SK-N-SH (cell line): ENCODE measurements around the gene PALLD. TPM values are rescaled to one million over a fixed set of nuclear protein-coding genes. Genes with fewer than 3 reads are reported as not detected.

ENCODE experiments used
- CTCF ChIA-PET: fragments of 300-600, 350-600 bp; formaldehyde crosslinking; extraction: SDS; loops from one replicate; lab custom pipeline; 2021; lab: Yijun Ruan, JAX
- POLR2A ChIA-PET: fragments of 350-600 bp; sonication (Branson Sonifier 250); formaldehyde crosslinking; extraction: SDS; loops from one replicate; lab custom pipeline; 2020; ENCODE audit warnings: antibody characterized with exemption, inconsistent platforms; lab: Yijun Ruan, JAX
- DNase-seq: peaks from one replicate; pipeline ENCODE4 v3.0.0; 2012
- H2AFZ ChIP-seq: fragments of 200-600 bp; sonication (generic); 2 replicates; pipeline ENCODE4 v1.8.1; 2016; ENCODE audit warnings: antibody characterized with exemption, mild to moderate bottlenecking, low read depth
- H3F3A ChIP-seq: fragments of 200-600 bp; sonication (generic); replicated peaks from 2 replicates; pipeline ENCODE3; 2016; ENCODE audit warnings: antibody characterized with exemption, mild to moderate bottlenecking; ENCODE audit not compliant: insufficient read depth
- H3K27ac ChIP-seq, 2 experiments: fragments of 200-500 bp in 1 of 2; fragments of 200-600 bp in 1 of 2; sonication (Bioruptor generic) in 1 of 2; sonication (generic), shearing (Covaris generic) in 1 of 2; 2 replicates each; pipeline versions ENCODE4 v1.5.1 to v1.6.1; 2014 to 2016; ENCODE audit warnings: low read depth in 2 of 2, inconsistent platforms in 1 of 2, low read length in 1 of 2, mild to moderate bottlenecking in 1 of 2, mixed read lengths in 1 of 2
- H3K27me3 ChIP-seq: fragments of 200-600 bp; sonication (generic), shearing (Covaris generic); 2 replicates; pipeline ENCODE4 v1.6.1; 2016; ENCODE audit warnings: mixed run types; ENCODE audit not compliant: insufficient read depth
- H3K36me3 ChIP-seq, 2 experiments: fragments of 200-500 bp in 1 of 2; fragments of 200-600 bp in 1 of 2; sonication (Bioruptor generic) in 1 of 2; sonication (generic) in 1 of 2; replicated peaks in 1 of 2; 2 replicates each; pipeline versions ENCODE3 to v1.5.1; 2014 to 2016; ENCODE audit warnings: low read length in 1 of 2, mild to moderate bottlenecking in 1 of 2; ENCODE audit not compliant: insufficient read depth in 2 of 2, control insufficient read depth in 1 of 2
- H3K4me1 ChIP-seq, 2 experiments: fragments of 200-500 bp in 1 of 2; fragments of 200-600 bp in 1 of 2; sonication (Bioruptor generic) in 1 of 2; sonication (generic), shearing (Covaris generic) in 1 of 2; 2 replicates each; pipeline versions ENCODE4 v1.5.1 to v1.6.1; 2014 to 2016; ENCODE audit warnings: low read depth in 1 of 2, low read length in 1 of 2, mixed run types in 1 of 2; ENCODE audit not compliant: insufficient read depth in 2 of 2, control insufficient read depth in 1 of 2
- H3K4me2 ChIP-seq: fragments of 200-600 bp; sonication (generic), shearing (Covaris generic); 2 replicates; pipeline ENCODE4 v1.6.1; 2017; ENCODE audit warnings: mixed run types
- H3K4me3 ChIP-seq, 2 experiments: fragments of 200-500 bp in 1 of 2; fragments of 200-600 bp in 1 of 2; sonication (Bioruptor generic) in 1 of 2; sonication (generic), shearing (Covaris generic) in 1 of 2; 2 replicates each; pipeline versions ENCODE4 v1.5.1 to v1.8.1; 2014 to 2016; ENCODE audit warnings: low read depth in 2 of 2, inconsistent platforms in 1 of 2, low read length in 1 of 2, mild to moderate bottlenecking in 1 of 2, mixed read lengths in 1 of 2, moderate library complexity in 1 of 2
- H3K79me2 ChIP-seq: fragments of 200-600 bp; sonication (generic); 2 replicates; pipeline ENCODE4 v1.8.1; 2017; ENCODE audit warnings: mild to moderate bottlenecking; ENCODE audit not compliant: insufficient read depth
- H3K9ac ChIP-seq: fragments of 200-600 bp; sonication (generic); 2 replicates; pipeline ENCODE4 v1.6.1; 2017; ENCODE audit warnings: mixed run types
- H3K9me2 ChIP-seq: fragments of 200-600 bp; sonication (generic); 2 replicates; pipeline ENCODE4 v1.6.1; 2017; ENCODE audit warnings: mixed run types
- H3K9me3 ChIP-seq: fragments of 200-600 bp; sonication (generic); 2 replicates; pipeline ENCODE4 v1.6.1; 2017; ENCODE audit warnings: mixed run types, mild to moderate bottlenecking, moderate library complexity
- H4K20me1 ChIP-seq: fragments of 200-600 bp; sonication (generic); 2 replicates; pipeline ENCODE4 v1.6.1; 2017; ENCODE audit warnings: mild to moderate bottlenecking, mixed run types; ENCODE audit not compliant: insufficient read depth
- CTCF ChIP-seq: fragments of 200-600 bp; sonication (generic); IDR thresholded peaks from 2 replicates; pipeline ENCODE4 v1.6.1; 2017; ENCODE audit warnings: antibody characterized with exemption, mild to moderate bottlenecking, moderate library complexity
- EP300 ChIP-seq, 2 experiments: IDR thresholded peaks; 2 replicates each; pipeline versions ENCODE4 v1.4.0 to v1.6.1; 2012; ENCODE audit warnings: borderline replicate concordance in 1 of 2, low read depth in 1 of 2, low read length in 1 of 2
- EZH2phosphoT487 ChIP-seq: fragments of 200-600 bp; sonication (generic); IDR thresholded peaks from 2 replicates; pipeline ENCODE4 v1.6.1; 2017; ENCODE audit warnings: low read depth, mixed run types, mild to moderate bottlenecking, antibody characterized with exemption, moderate library complexity, borderline replicate concordance
- FOSL2 ChIP-seq: IDR thresholded peaks from 2 replicates; pipeline ENCODE4 v1.4.0; 2012; ENCODE audit warnings: low read depth, mild to moderate bottlenecking, moderate library complexity, borderline replicate concordance
- FOXM1 ChIP-seq: IDR thresholded peaks from 2 replicates; pipeline ENCODE4 v1.4.0; 2012; ENCODE audit warnings: low read depth, mild to moderate bottlenecking
- GABPA ChIP-seq: IDR thresholded peaks from 2 replicates; pipeline ENCODE4 v1.4.0; 2012; ENCODE audit warnings: low read depth, mild to moderate bottlenecking
- JUND ChIP-seq: IDR thresholded peaks from 2 replicates; pipeline ENCODE4 v1.4.0; 2012
- MAX ChIP-seq: IDR thresholded peaks from 2 replicates; pipeline ENCODE4 v1.4.0; 2012; ENCODE audit warnings: low read depth
- MXI1 ChIP-seq: IDR thresholded peaks from 2 replicates; pipeline ENCODE4 v1.6.1; 2012; ENCODE audit warnings: mild to moderate bottlenecking, low read depth, low read length, improper control_type of control experiment
- NFIC ChIP-seq: IDR thresholded peaks from 2 replicates; pipeline ENCODE4 v1.4.0; 2012; ENCODE audit warnings: borderline replicate concordance
- PBX3 ChIP-seq: IDR thresholded peaks from 2 replicates; pipeline ENCODE4; 2012
- RAD21 ChIP-seq: IDR thresholded peaks from 2 replicates; pipeline ENCODE4 v1.6.1; 2012; ENCODE audit warnings: mild to moderate bottlenecking, low read length
- RCOR1 ChIP-seq: fragments of 150-350 bp; IDR thresholded peaks from 2 replicates; pipeline ENCODE4 v1.6.1; 2017; ENCODE audit warnings: antibody characterized with exemption, low read length
- RXRA ChIP-seq: IDR thresholded peaks from 2 replicates; pipeline ENCODE4 v1.4.0; 2012; ENCODE audit warnings: low read depth, mild to moderate bottlenecking, borderline replicate concordance
- SIN3A ChIP-seq: IDR thresholded peaks from 2 replicates; pipeline ENCODE4 v1.6.1; 2012; ENCODE audit warnings: low read depth, mild to moderate bottlenecking, low read length, moderate library complexity, borderline replicate concordance
- TCF12 ChIP-seq: IDR thresholded peaks from 2 replicates; pipeline ENCODE4 v1.4.0; 2012
- TEAD4 ChIP-seq: IDR thresholded peaks from 2 replicates; pipeline ENCODE4 v1.4.0; 2012; ENCODE audit warnings: mild to moderate bottlenecking, borderline replicate concordance; ENCODE audit not compliant: insufficient read depth
- WGBS: methylation state at CpG from one replicate; pipeline ENCODE4 v1.1.6; 2017; ENCODE audit warnings: low lambda C conversion rate; 5-methylcytosine and 5-hydroxymethylcytosine counted together
- polyA plus RNA-seq, 3 experiments: library from polyadenylated mRNA; depleted of rRNA; stranded (reverse); fragments of >200 nt; gene quantifications; 2 replicates each; pipeline ENCODE4 v1.2.3, GENCODE V29; 2012

Gene PALLD
- polyA plus RNA-seq, 1 of the 3 experiments (the other 2 are of a cell fraction), result 33.0 TPM

- Histone ChIP-seq H3K36me3 (no peaks in the 10 kb centered on the region), H3K79me2 (no peaks in the 10 kb centered on the region), H3K4me2 (peak overlapping the region; percentile 27; the same call in 1 of the 2 replicates), H3K9me3 (no peaks in the 10 kb centered on the region), H3K4me1 (peaks cover 3 to 39% of the 10 kb centered on the region in 2 experiments; a peak in 3 of 4 replicates), H3F3A (peaks cover 30% of the 10 kb centered on the region)
- POLR2A ChIA-PET, result no interaction called here
- CTCF ChIA-PET, result interaction anchor here (0.7 to 1.3 kb wide), 3 partner anchors 16 to 35 kb away, joined by 3 to 5 read pairs (median 3); no protein-coding TSS in a partner anchor
- 0 out of 2 replicates have a peak, but pooled peaks have one; percentile 14 for TF ChIP-seq MAX
- no peak for TF ChIP-seq CTCF
- TF ChIP-seq PBX3, result peak; percentile 45
- no peak for TF ChIP-seq TEAD4
- TF ChIP-seq EP300 (IDR thresholded peaks at IDR 0.05; ENCODE audit: borderline replicate concordance in 1 of 2, low read depth in 1 of 2, low read length in 1 of 2), result no peak
- no peak for TF ChIP-seq EZH2phosphoT487
- no peak for TF ChIP-seq RXRA
- TF ChIP-seq FOSL2, result peak; percentile 75
- TF ChIP-seq JUND, result no peak; the same call in 1 of the 2 replicates
- peak; percentile 57; the same call in 1 of the 2 replicates for TF ChIP-seq TCF12
- TF ChIP-seq FOXM1, result no peak
- no peak for TF ChIP-seq RAD21
- TF ChIP-seq, all 33 proteins: peak for 4
- Histone ChIP-seq H3K27me3 (no peaks in the 10 kb centered on the region), H3K4me3 (no peak overlapping the region), H2AFZ (no peak overlapping the region), H4K20me1 (no peaks in the 10 kb centered on the region), H3K9ac (no peak overlapping the region), H3K9me2 (no peaks in the 10 kb centered on the region), H3K27ac (peak overlapping the region in 1 of 2 experiments; percentile 66; a peak in 3 of 4 replicates)
- WGBS, result 18% methylated on average over 3 of the region's 3 CpGs
- DNase-seq, result no peak
Observed at GRCh38 chr4:168605411-168605810, 108.6 kb downstream of the PALLD start.

- TF ChIP-seq SIN3A (no peak), RCOR1 (no peak), MAX (no peak), GABPA (no peak), NFIC (no peak), MXI1 (no peak)
- Histone ChIP-seq H3K9ac (no peak overlapping the region), H3K79me2 (no peaks in the 10 kb centered on the region), H3F3A (peaks cover 34% of the 10 kb centered on the region), H3K27ac (no peak overlapping the region), H2AFZ (no peak overlapping the region), H3K4me2 (no peak overlapping the region), H3K9me2 (no peaks in the 10 kb centered on the region), H3K4me1 (peaks cover 3 to 55% of the 10 kb centered on the region in 2 experiments; a peak in 3 of 4 replicates), H3K9me3 (no peaks in the 10 kb centered on the region), H3K27me3 (no peaks in the 10 kb centered on the region), H3K4me3 (no peak overlapping the region), H3K36me3 (no peaks in the 10 kb centered on the region), H4K20me1 (no peaks in the 10 kb centered on the region)
- ChIA-PET CTCF (no interaction called here), POLR2A (no interaction called here)
- DNase-seq, result no peak
- 94% methylated on average over 5 of the region's 5 CpGs for WGBS
Observed at GRCh38 chr4:168607215-168607614, 110.4 kb downstream of the PALLD start.
